Measurements from ENCODE around the gene CCDC142.
A peak's percentile ranks its signal among the peaks of the same experiment; 100 is the strongest.

Gene CCDC142

GRCh38 chr2:74524955-74525716 is 42.3 kb upstream of the CCDC142 start:
- POLR2A ChIA-PET, result no interaction called here
- CTCF ChIA-PET, result interaction anchor here (1.1 to 1.9 kb wide), 2 partner anchors 13 to 16 kb away, joined by 3 to 8 read pairs; no protein-coding TSS in a partner anchor
- DNase-seq (ENCODE audit: extremely low spot score), result no peak
- TF ChIP-seq CTCF (IDR thresholded peaks at IDR 0.05; ENCODE audit: control extremely low read depth, extremely low read depth, low read depth, missing control alignments), result no peak

DNA sequence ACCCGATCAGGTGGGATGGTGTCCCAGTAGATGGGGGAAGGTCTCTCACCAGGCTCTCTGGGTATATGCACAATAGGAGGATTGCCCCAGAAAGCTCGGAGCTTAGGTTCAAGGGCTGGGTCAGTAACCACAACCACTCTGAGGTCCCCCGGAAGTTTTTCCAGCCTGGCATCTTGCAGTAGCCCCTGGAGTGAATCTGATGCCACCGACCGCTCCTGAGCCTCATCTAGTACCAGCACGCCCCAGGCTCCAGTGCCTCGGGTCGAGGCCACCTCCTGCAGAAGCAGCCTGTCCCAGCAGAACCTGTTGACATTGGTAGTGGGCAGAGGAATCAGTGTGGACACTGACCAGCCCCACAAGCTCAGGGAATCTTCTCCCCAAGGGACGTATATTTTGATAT is 41.2 kb upstream of the CCDC142 start:
- TF ChIP-seq CTCF (IDR thresholded peaks at IDR 0.05; ENCODE audit: control extremely low read depth, extremely low read depth, low read depth, missing control alignments), result no peak
- ChIA-PET CTCF (interaction anchor here (0.7 to 1.1 kb wide), 2 partner anchors 14 to 21 kb away, joined by 3 read pairs; no protein-coding TSS in a partner anchor), POLR2A (interaction anchor here (0.5 kb wide), 1 partner anchor 15 kb away, joined by 5 read pairs; no protein-coding TSS in a partner anchor)
- no peak for DNase-seq (ENCODE audit: extremely low spot score)

- no peak for TF ChIP-seq CTCF (IDR thresholded peaks at IDR 0.05; ENCODE audit: control extremely low read depth, extremely low read depth, low read depth, missing control alignments)
- ChIA-PET CTCF (interaction anchor here (0.7 to 1.8 kb wide), 3 partner anchors 12 to 40 kb away, joined by 3 to 6 read pairs (median 5); partner anchors contain the start of genes CCDC142 and TTC31), POLR2A (interaction anchor here (0.5 kb wide), 1 partner anchor 8 kb away, joined by 4 read pairs; the partner anchor contains the start of gene TLX2)
- DNase-seq (ENCODE audit: extremely low spot score), result no peak
Measured at GRCh38 chr2:74522516-74522915, 39.7 kb upstream of the CCDC142 start.

DNA sequence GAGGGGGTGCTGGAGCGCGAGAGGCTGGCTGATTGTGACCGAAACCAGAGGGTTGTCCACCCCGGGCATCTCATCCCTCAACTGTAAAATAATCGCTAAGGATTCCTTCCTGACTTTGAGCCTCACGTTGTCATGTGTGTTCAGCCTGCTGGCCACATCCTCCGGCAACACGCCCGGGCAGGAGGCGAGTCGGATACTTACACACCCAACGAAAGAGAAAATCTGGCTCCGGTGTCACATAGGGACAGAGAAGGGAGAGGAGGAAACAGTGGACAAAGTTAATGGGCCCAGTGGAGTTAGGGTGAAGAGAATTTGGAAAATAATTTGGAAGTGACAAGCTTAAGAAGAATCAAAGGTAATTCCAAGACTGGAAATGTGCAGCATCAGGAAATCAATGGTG is 33.9 kb upstream of the CCDC142 start:
- POLR2A ChIA-PET, result interaction anchor here (1.0 kb wide), 1 partner anchor 13 kb away, joined by 5 read pairs; the partner anchor contains the start of genes AUP1 and HTRA2
- DNase-seq (ENCODE audit: extremely low spot score), result no peak
- TF ChIP-seq CTCF (IDR thresholded peaks at IDR 0.05; ENCODE audit: control extremely low read depth, extremely low read depth, low read depth, missing control alignments), result no peak
- CTCF ChIA-PET, result interaction anchor here (1.0 to 1.3 kb wide), 4 partner anchors 13 to 71 kb away, joined by 3 to 6 read pairs (median 4); partner anchors contain the start of gene HTRA2

GRCh38 chr2:74515981-74516633 is 33.3 kb upstream of the CCDC142 start:
- ChIA-PET POLR2A (interaction anchor here (1.0 kb wide), 1 partner anchor 14 kb away, joined by 5 read pairs; the partner anchor contains the start of genes AUP1 and HTRA2), CTCF (interaction anchor here (1.0 to 1.3 kb wide), 4 partner anchors 12 to 71 kb away, joined by 3 to 6 read pairs (median 4); partner anchors contain the start of gene HTRA2)
- no peak for TF ChIP-seq CTCF (IDR thresholded peaks at IDR 0.05; ENCODE audit: control extremely low read depth, extremely low read depth, low read depth, missing control alignments)

GRCh38 chr2:74515271-74515980 is 32.6 kb upstream of the CCDC142 start:
- DNase-seq (ENCODE audit: extremely low spot score), result no peak
- CTCF ChIA-PET, result interaction anchor here (0.6 to 3.9 kb wide), 5 partner anchors 11 to 83 kb away, joined by 3 to 10 read pairs (median 4); partner anchors contain the start of genes CCDC142 and TTC31
- TF ChIP-seq CTCF (IDR thresholded peaks at IDR 0.05; ENCODE audit: control extremely low read depth, extremely low read depth, low read depth, missing control alignments), result no peak
- POLR2A ChIA-PET, result no interaction called here

More at GRCh38 chr2:74515981-74516633, 33.3 kb upstream of the CCDC142 start:
- peak; percentile 93 for DNase-seq (ENCODE audit: extremely low spot score)

Data from GM10248 (cell line).